WERI-Rb-1 (cell line): ENCODE measurements around the gene CELSR1.
"Not testable (repeated sequence)": the region's sequence is repeated elsewhere in the genome, so short reads cannot be mapped to it uniquely, and the experiment has no call there.

Experiments used
- DNase-seq: peaks from one replicate; pipeline ENCODE4 v3.0.0-alpha.2; 2020
- H3K27ac ChIP-seq: fragments of 250-450 bp; sonication (Bioruptor Pico); 2 replicates; pipeline ENCODE4 v1.5.1; 2020; ENCODE audit warnings: mild to moderate bottlenecking, moderate library complexity
- H3K27me3 ChIP-seq: fragments of 250-450 bp; sonication (Bioruptor Pico); 2 replicates; pipeline ENCODE4 v1.5.1; 2021; ENCODE audit warnings: mild to moderate bottlenecking, low read depth, moderate library complexity; ENCODE audit not compliant: insufficient read depth, severe bottlenecking
- H3K36me3 ChIP-seq: fragments of 250-450 bp; sonication (Bioruptor Pico); 2 replicates; pipeline ENCODE4 v1.5.1; 2020; ENCODE audit warnings: mild to moderate bottlenecking, moderate library complexity
- H3K4me3 ChIP-seq: 2 replicates; pipeline ENCODE4 v1.5.1; 2011; ENCODE audit warnings: low read depth, mild to moderate bottlenecking, control low read depth, low read length
- H3K9me3 ChIP-seq: fragments of 250-450 bp; sonication (Bioruptor Pico); 2 replicates; pipeline ENCODE4 v1.5.1; 2021; ENCODE audit warnings: mild to moderate bottlenecking, moderate library complexity; ENCODE audit not compliant: severe bottlenecking
- CTCF ChIP-seq: IDR thresholded peaks from 2 replicates; pipeline ENCODE4 v1.5.1; 2011; ENCODE audit warnings: low read depth, mild to moderate bottlenecking, control low read depth, inconsistent platforms, low read length

CELSR1 gene

GRCh38 chr22:46407748-46408147 lies 129.7 kb downstream of the CELSR1 start:
- Histone ChIP-seq H3K4me3 (no peak overlapping the region), H3K36me3 (no peaks in the 10 kb centered on the region), H3K27me3 (no peaks in the 10 kb centered on the region), H3K27ac (no peak overlapping the region), H3K9me3 (no peaks in the 10 kb centered on the region)
- no peak for TF ChIP-seq CTCF
- no peak for DNase-seq

GRCh38 chr22:46406791-46407190 lies 130.6 kb downstream of the CELSR1 start:
- Histone ChIP-seq H3K27ac (no peak overlapping the region), H3K9me3 (no peaks in the 10 kb centered on the region), H3K27me3 (no peaks in the 10 kb centered on the region), H3K4me3 (no peak overlapping the region), H3K36me3 (no peaks in the 10 kb centered on the region)
- no peak for DNase-seq
- no peak for TF ChIP-seq CTCF

- TF ChIP-seq CTCF: no peak
- H3K4me3 ChIP-seq: no peak overlapping the region
- no peaks in the 10 kb centered on the region for H3K36me3 ChIP-seq
- H3K9me3 ChIP-seq: no peaks in the 10 kb centered on the region
- H3K27me3 ChIP-seq: no peaks in the 10 kb centered on the region
- H3K27ac ChIP-seq: no peak overlapping the region
- DNase-seq: no peak
Observed at GRCh38 chr22:46406349-46406748, 131.1 kb downstream of the CELSR1 start.

GRCh38 chr22:46405901-46406300 lies 131.5 kb downstream of the CELSR1 start:
- no peak overlapping the region for H3K27ac ChIP-seq
- no peak overlapping the region for H3K4me3 ChIP-seq
- TF ChIP-seq CTCF: no peak
- H3K9me3 ChIP-seq: no peaks in the 10 kb centered on the region
- no peak for DNase-seq
- no peaks in the 10 kb centered on the region for H3K36me3 ChIP-seq
- no peaks in the 10 kb centered on the region for H3K27me3 ChIP-seq

- not testable (repeated sequence) for H3K4me3 ChIP-seq, DNase-seq, H3K9me3 ChIP-seq, H3K27ac ChIP-seq, H3K36me3 ChIP-seq, H3K27me3 ChIP-seq
Observed at GRCh38 chr22:46403880-46404279, 133.5 kb downstream of the CELSR1 start.

GRCh38 chr22:46402505-46402904 lies 134.9 kb downstream of the CELSR1 start:
- H3K4me3 ChIP-seq: no peak overlapping the region
- no peak for TF ChIP-seq CTCF
- H3K36me3 ChIP-seq: no peaks in the 10 kb centered on the region
- H3K27me3 ChIP-seq: no peaks in the 10 kb centered on the region
- DNase-seq: no peak
- no peaks in the 10 kb centered on the region for H3K9me3 ChIP-seq
- H3K27ac ChIP-seq: no peak overlapping the region
